ACC112 (cell line): Measurements from ENCODE around the gene SH3TC1.

Experiments
- H2AFZ ChIP-seq: fragments of 200-600 bp; sonication (generic); one replicate; pipeline ENCODE4 v1.6.0; 2017; ENCODE audit warnings: antibody characterized with exemption, low read length; ENCODE audit not compliant: unreplicated experiment
- H3K27ac ChIP-seq: fragments of 200-600 bp; sonication (generic); 2 replicates; pipeline ENCODE4 v1.5.1; 2014; ENCODE audit warnings: low read depth, mild to moderate bottlenecking, antibody characterized with exemption, low read length, moderate library complexity
- H3K27me3 ChIP-seq: fragments of 200-600 bp; sonication (generic); 2 replicates; pipeline ENCODE4 v1.6.1; 2014; ENCODE audit warnings: mild to moderate bottlenecking, antibody characterized with exemption, low read length, moderate library complexity, mixed read lengths; ENCODE audit not compliant: insufficient read depth
- H3K36me3 ChIP-seq: fragments of 200-600 bp; sonication (generic); 2 replicates; pipeline ENCODE4 v1.6.1; 2016; ENCODE audit warnings: mild to moderate bottlenecking, antibody characterized with exemption, low read length, moderate library complexity, mixed read lengths; ENCODE audit not compliant: insufficient read depth
- H3K4me1 ChIP-seq: fragments of 200-600 bp; sonication (generic); one replicate; pipeline ENCODE4 v1.6.1; 2016; ENCODE audit warnings: low read length, mixed read lengths; ENCODE audit not compliant: insufficient read depth, unreplicated experiment, control insufficient read depth
- H3K4me3 ChIP-seq: fragments of 200-600 bp; sonication (generic); 2 replicates; pipeline ENCODE4 v1.5.1; 2014; ENCODE audit warnings: mild to moderate bottlenecking, low read depth, low read length
- H3K79me2 ChIP-seq: fragments of 200-600 bp; sonication (generic); one replicate; pipeline ENCODE4 v1.6.0; 2016; ENCODE audit warnings: low read length; ENCODE audit not compliant: control insufficient read depth, unreplicated experiment, insufficient read depth

Gene SH3TC1

GRCh38 chr4:8274066-8274652 lies 75.1 kb downstream of the SH3TC1 start:
- Histone ChIP-seq H3K36me3 (no peaks in the 10 kb centered on the region), H3K27ac (no peak overlapping the region), H3K79me2 (no peaks in the 10 kb centered on the region), H2AFZ (no peak overlapping the region), H3K4me1 (peaks cover 37% of the 10 kb centered on the region), H3K4me3 (no peak overlapping the region), H3K27me3 (peaks cover 15% of the 10 kb centered on the region)

GRCh38 chr4:8274765-8275547 lies 75.9 kb downstream of the SH3TC1 start:
- H3K4me3 ChIP-seq: no peak overlapping the region
- no peak overlapping the region for H2AFZ ChIP-seq
- H3K4me1 ChIP-seq: peaks cover 36% of the 10 kb centered on the region
- H3K27ac ChIP-seq: no peak overlapping the region
- H3K79me2 ChIP-seq: no peaks in the 10 kb centered on the region
- peaks cover 11% of the 10 kb centered on the region for H3K27me3 ChIP-seq
- no peaks in the 10 kb centered on the region for H3K36me3 ChIP-seq

DNA sequence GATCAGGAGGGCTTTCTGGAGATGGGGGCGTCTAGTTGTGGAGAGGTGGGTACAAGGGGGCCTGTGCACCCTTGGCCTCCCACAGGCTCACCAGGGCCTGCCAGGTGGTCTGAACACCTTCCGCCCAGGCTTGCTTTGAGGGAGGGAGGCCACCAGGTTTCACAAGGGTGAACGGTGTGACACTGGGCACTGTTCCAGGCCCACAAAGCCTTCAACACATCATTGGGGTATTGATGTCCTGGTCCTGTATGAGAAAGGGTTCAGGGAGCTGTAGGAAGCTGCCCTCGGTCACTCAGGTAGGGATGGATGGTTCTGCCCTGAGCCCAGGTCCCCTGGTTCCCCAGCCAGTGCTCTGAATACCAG lies 76.4 kb downstream of the SH3TC1 start:
- Histone ChIP-seq H2AFZ (no peak overlapping the region), H3K27ac (no peak overlapping the region), H3K79me2 (no peaks in the 10 kb centered on the region), H3K4me3 (no peak overlapping the region), H3K27me3 (peaks cover 5% of the 10 kb centered on the region), H3K36me3 (no peaks in the 10 kb centered on the region), H3K4me1 (peaks cover 36% of the 10 kb centered on the region)

- no peaks in the 10 kb centered on the region for H3K27me3 ChIP-seq
- H3K27ac ChIP-seq: no peak overlapping the region
Measured at GRCh38 chr4:8276358-8277240, 77.5 kb downstream of the SH3TC1 start.

GRCh38 chr4:8277356-8278008 lies 78.4 kb downstream of the SH3TC1 start:
- H3K27ac ChIP-seq: peak overlapping the region; percentile 82
- no peaks in the 10 kb centered on the region for H3K36me3 ChIP-seq
- no peaks in the 10 kb centered on the region for H3K79me2 ChIP-seq
- H2AFZ ChIP-seq: no peak overlapping the region
- H3K4me1 ChIP-seq: peaks cover 36% of the 10 kb centered on the region
- no peak overlapping the region for H3K4me3 ChIP-seq
- H3K27me3 ChIP-seq: no peaks in the 10 kb centered on the region

More at GRCh38 chr4:8276358-8277240, 77.5 kb downstream of the SH3TC1 start:
- H3K79me2 ChIP-seq: no peaks in the 10 kb centered on the region
- no peak overlapping the region for H3K4me3 ChIP-seq
- H3K4me1 ChIP-seq: peaks cover 36% of the 10 kb centered on the region
- H3K36me3 ChIP-seq: no peaks in the 10 kb centered on the region
- H2AFZ ChIP-seq: no peak overlapping the region

- Histone ChIP-seq H3K27ac (peak overlapping the region; percentile 82), H3K4me3 (peak overlapping the region; percentile 15; the same call in 1 of the 2 replicates), H3K4me1 (peaks cover 36% of the 10 kb centered on the region), H3K79me2 (no peaks in the 10 kb centered on the region), H3K36me3 (no peaks in the 10 kb centered on the region), H2AFZ (peak overlapping the region; percentile 66), H3K27me3 (no peaks in the 10 kb centered on the region)
Measured at GRCh38 chr4:8278009-8278395, 78.9 kb downstream of the SH3TC1 start.

DNA sequence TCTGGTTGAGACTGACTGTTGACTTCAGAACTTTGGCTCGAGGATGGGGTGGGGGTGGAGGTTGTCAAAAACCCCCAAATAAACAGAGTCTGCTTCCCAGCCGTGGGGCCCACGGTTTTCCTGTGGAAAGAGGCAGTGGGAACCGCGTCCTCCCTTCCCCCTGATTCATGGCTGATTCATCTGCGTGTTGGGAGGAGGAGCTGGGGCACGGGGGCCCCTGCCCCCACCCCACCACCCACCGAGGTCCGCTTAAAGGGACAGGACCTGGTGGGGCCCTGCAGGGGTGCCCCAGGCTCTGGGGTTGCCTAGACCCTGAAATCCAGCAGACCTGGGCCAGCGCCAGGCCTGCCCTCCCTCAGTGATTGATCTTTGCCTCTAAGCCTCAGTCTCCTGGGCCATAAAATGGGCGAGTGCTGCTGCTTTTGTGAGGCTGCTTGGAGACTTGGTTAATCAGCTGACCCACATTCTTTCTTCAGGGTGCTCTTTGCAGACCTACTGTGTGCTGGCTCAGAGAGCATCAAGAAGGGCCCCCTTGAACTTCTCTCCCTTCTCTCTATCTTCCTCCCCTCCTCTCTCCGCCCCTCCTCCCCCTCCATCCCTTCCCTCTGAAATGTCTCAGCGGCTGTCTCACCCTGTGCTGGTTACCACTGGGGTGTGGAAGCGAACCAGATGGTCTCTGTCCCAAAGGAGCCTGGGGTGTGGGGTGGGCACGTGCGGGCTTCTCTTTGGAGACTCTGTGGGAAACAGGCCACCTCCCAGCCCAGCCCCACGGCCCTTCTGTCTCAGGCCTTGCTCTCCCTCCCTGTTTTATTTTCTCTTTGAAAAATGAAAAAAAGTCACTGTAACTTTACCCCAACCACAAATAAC lies 79.6 kb downstream of the SH3TC1 start:
- Histone ChIP-seq H3K79me2 (no peaks in the 10 kb centered on the region), H3K4me3 (peak overlapping the region; percentile 15; the same call in 1 of the 2 replicates), H3K27me3 (no peaks in the 10 kb centered on the region), H2AFZ (peak overlapping the region; percentile 66), H3K36me3 (no peaks in the 10 kb centered on the region), H3K4me1 (peaks cover 36% of the 10 kb centered on the region), H3K27ac (peak overlapping the region; percentile 82)

DNA sequence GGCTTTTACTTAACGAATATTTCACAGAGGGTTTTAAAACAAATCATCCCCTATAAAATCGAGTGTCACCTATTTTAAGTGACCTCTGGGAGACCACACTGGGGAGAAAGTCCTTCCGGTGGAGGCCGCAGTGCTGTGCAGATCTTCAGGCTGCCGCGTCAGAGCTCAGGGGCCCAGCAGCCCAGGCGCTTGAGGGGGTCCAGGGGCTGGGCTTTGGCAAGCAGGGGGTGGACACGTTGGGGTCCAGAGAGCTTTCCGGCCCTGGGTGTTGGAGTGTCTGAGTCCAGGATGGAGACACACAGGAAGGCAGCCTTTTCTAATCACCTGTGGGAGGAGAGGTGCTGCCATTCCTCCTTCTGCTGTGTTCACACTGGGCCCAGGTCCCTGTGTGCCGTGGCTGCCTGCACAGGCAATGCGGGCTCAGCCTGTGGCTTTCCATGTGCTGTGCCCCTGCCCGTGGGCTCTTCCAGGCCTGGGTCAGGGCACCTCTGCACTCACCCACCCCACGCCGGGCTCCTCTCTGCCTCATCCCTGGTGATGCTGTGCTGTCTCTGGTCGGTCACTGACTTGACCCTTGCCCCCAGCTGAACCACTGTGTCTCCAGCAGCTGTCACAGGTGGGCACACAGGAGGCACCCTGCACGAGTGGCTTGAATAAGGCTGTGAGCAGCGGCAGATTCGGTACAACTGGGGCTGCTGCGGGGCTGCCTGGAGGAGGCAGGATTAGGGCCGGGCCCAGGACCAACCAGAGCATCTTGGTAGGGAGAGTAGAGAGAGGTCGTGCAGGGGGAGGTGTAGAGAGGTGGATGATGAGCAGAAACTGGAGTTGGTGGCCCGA lies 80.4 kb downstream of the SH3TC1 start:
- H3K4me3 ChIP-seq: no peak overlapping the region

GRCh38 chr4:8280158-8280875 lies 81.2 kb downstream of the SH3TC1 start:
- peaks cover 33% of the 10 kb centered on the region for H3K4me1 ChIP-seq
- no peak overlapping the region for H2AFZ ChIP-seq
- no peaks in the 10 kb centered on the region for H3K27me3 ChIP-seq
- H3K79me2 ChIP-seq: no peaks in the 10 kb centered on the region
- H3K36me3 ChIP-seq: no peaks in the 10 kb centered on the region
- H3K4me3 ChIP-seq: no peak overlapping the region
- H3K27ac ChIP-seq: no peak overlapping the region

More for the DNA sequence above, 80.4 kb downstream of the SH3TC1 start:
- Histone ChIP-seq H3K4me1 (peaks cover 36% of the 10 kb centered on the region), H3K79me2 (no peaks in the 10 kb centered on the region), H3K27me3 (no peaks in the 10 kb centered on the region), H3K27ac (no peak overlapping the region), H3K36me3 (no peaks in the 10 kb centered on the region), H2AFZ (no peak overlapping the region)
